ENCODE data around the gene TMEM100.

Gene TMEM100

DNA sequence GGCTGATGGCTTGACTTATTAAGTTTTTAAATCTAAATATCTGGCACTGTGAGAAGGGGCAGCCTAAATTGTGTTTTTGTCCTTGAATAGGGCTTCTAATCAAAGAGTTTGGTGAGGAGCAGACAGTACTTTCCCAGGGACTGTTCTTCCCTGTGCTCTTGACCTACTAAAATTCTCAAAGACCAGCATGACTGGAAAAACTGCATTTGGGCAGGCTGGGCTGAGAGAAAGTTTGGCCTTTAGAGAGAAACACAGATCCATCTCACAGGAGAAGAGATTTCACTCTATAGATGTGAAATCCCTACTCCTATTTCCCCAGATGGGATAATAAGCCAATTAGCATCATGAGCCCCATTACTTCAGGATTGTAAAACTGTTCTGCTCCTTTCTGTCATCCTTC, 35.5 kb upstream of the TMEM100 start:
- no peaks in the 10 kb centered on the region for H3K36me3 ChIP-seq (ENCODE audit: control insufficient read depth, insufficient read depth, low read length)
- H3K4me1 ChIP-seq (ENCODE audit: control insufficient read depth, insufficient read depth, low read length), result 0 out of 2 replicates have a peak, but pooled peaks cover 8% of the 10 kb centered on the region
- H3K9ac ChIP-seq (ENCODE audit: low read depth, low read length), result no peak overlapping the region

DNA sequence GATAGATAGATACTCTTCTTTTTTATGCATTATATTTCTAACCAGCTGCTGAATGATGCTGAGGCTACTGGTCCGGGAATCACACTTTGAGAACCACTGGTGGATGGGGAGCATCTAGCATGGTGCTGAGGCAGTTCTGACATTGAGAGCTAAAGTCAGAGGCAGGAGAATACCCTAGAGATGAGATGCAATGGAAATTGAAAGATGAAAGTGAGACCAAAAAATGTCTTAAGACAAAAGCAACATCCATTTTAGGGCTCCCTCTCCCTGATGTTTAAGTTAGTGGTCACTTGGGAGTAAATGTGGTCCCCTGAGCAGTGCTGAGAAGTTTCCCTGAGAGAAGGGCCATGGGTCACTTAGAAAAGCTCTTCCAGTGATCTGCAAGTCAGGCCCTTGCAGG, 35.0 kb upstream of the TMEM100 start:
- Histone ChIP-seq H3K27me3 (ENCODE audit: control insufficient read depth, insufficient read depth, low read length) (no peaks in the 10 kb centered on the region), H3K9me3 (ENCODE audit: control insufficient read depth, insufficient read depth, low read length) (no peaks in the 10 kb centered on the region), H3K4me1 (ENCODE audit: control insufficient read depth, insufficient read depth, low read length) (0 out of 2 replicates have a peak, but pooled peaks cover 8% of the 10 kb centered on the region), H3K4me3 (ENCODE audit: low read depth, low read length) (no peak overlapping the region), H3K9ac (ENCODE audit: low read depth, low read length) (no peak overlapping the region), H3K36me3 (ENCODE audit: control insufficient read depth, insufficient read depth, low read length) (no peaks in the 10 kb centered on the region), H3K27ac (ENCODE audit: low read depth, low read length) (no peak overlapping the region)

More for the DNA sequence above, 35.5 kb upstream of the TMEM100 start:
- no peaks in the 10 kb centered on the region for H3K9me3 ChIP-seq (ENCODE audit: control insufficient read depth, insufficient read depth, low read length)
- H3K4me3 ChIP-seq (ENCODE audit: low read depth, low read length), result no peak overlapping the region
- no peaks in the 10 kb centered on the region for H3K27me3 ChIP-seq (ENCODE audit: control insufficient read depth, insufficient read depth, low read length)
- H3K27ac ChIP-seq (ENCODE audit: low read depth, low read length), result no peak overlapping the region

DNA sequence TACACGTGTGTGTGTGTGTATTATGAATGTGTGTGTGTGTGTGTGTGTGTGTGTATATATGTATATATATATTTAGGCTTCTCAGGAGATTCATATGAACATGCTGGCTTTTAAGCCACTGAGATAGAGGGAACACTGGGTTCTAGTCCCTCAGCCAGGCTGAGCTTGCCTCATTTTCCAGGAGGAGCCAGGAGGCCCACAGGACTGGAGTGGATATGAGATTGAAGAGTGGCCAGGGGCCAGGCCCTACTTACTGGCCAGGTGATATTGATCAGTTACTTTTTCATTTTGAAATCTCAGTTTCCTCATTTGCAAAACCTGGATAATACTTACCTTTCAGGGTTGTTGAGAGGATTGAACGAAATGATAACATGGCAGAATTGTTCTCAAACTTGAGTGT, 34.0 kb upstream of the TMEM100 start:
- no peaks in the 10 kb centered on the region for H3K36me3 ChIP-seq (ENCODE audit: control insufficient read depth, insufficient read depth, low read length)

DNA sequence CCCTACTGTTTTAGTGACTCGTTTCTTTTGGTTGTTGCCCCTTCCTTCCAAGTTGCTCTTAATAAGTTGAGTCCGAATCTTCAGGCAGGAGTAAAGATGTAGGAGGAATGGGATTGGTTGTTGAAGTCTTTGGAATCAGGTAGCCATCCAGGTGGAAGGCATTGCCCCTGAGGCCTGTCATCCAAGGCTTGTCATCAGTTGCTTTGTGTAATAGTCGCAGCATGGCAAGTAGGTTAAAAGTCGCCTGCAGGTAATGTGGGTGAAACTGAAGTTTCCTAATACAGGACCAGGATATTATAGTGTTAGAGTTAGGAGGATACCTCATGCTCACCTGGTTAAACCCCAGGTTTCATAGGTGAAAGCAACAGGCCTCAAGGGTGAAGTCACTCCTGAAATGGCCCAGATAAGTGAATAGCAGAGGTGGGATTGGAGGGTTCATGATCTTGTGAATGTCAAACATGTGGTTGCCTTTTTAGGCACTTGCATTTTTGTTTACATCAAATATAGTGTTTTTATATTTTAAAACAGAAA, 29.1 kb upstream of the TMEM100 start:
- no peaks in the 10 kb centered on the region for H3K36me3 ChIP-seq (ENCODE audit: control insufficient read depth, insufficient read depth, low read length)
- no peaks in the 10 kb centered on the region for H3K9me3 ChIP-seq (ENCODE audit: control insufficient read depth, insufficient read depth, low read length)
- peaks cover 9% of the 10 kb centered on the region for H3K4me1 ChIP-seq (ENCODE audit: control insufficient read depth, insufficient read depth, low read length)
- no peaks in the 10 kb centered on the region for H3K27me3 ChIP-seq (ENCODE audit: control insufficient read depth, insufficient read depth, low read length)
- peak overlapping the region; percentile 81 for H3K4me3 ChIP-seq (ENCODE audit: low read depth, low read length)
- H3K27ac ChIP-seq (ENCODE audit: low read depth, low read length), result peak overlapping the region; percentile 87
- 0 out of 2 replicates have a peak overlapping the region, but pooled peaks have one; percentile 70 for H3K9ac ChIP-seq (ENCODE audit: low read depth, low read length)

More for the DNA sequence above, 34.0 kb upstream of the TMEM100 start:
- H3K9ac ChIP-seq (ENCODE audit: low read depth, low read length), result no peak overlapping the region
- H3K4me3 ChIP-seq (ENCODE audit: low read depth, low read length), result no peak overlapping the region
- no peaks in the 10 kb centered on the region for H3K27me3 ChIP-seq (ENCODE audit: control insufficient read depth, insufficient read depth, low read length)
- H3K4me1 ChIP-seq (ENCODE audit: control insufficient read depth, insufficient read depth, low read length), result peaks cover 11% of the 10 kb centered on the region
- H3K27ac ChIP-seq (ENCODE audit: low read depth, low read length), result no peak overlapping the region
- H3K9me3 ChIP-seq (ENCODE audit: control insufficient read depth, insufficient read depth, low read length), result no peaks in the 10 kb centered on the region

DNA sequence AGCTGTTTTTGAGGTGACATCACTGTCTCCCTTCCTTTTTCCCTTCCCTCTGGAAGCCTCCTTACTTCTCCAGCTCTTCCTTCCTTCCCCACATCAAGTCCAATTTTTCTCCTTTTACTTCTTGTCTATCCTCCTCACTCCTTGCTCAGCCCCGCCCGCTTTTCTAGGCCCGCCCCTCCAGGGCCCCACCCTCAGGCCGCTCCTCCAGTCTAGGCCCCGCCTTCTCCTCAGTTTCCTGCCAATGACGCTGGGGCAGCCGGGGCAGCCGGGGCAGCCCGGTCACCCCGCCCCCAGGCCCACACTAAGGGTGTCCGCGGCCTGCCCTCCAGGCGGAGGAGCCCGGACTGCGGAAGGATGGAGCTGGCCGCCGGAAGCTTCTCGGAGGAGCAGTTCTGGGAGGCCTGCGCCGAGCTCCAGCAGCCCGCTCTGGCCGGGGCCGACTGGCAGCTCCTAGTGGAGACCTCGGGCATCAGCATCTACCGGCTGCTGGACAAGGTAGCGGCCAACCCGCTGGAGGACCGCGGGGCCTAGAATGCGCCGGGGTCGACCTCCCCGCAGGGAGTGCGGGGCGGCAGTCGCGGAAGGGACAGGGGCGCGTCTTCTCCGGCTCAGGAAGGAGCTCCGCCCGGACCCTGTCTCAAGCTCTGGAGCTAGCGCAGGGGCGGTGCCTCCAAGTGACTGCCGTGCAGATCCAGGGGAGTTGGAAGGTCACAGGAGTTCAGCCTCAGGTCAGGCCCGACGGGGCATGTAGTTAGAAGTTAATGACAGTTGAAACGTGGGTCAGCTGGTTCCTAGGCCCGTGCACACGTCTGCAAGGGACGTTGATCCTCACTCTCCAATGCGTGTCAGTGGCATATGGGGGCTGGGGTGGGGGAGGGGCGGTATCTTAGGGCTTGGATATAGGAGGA, 28.3 kb upstream of the TMEM100 start, which contains the start of gene PCTP:
Gene PCTP, plus strand, starts transcription at position 302 of the 908 bp plus-strand sequence. Its CDS starts 53 bp downstream, at position 355.
- Histone ChIP-seq H3K4me3 (ENCODE audit: low read depth, low read length) (peak within 1 kb of the TSS; percentile 81), H3K4me1 (ENCODE audit: control insufficient read depth, insufficient read depth, low read length) (peaks cover 9% of the 10 kb centered on the region), H3K9ac (ENCODE audit: low read depth, low read length) (peak within 1 kb of the TSS; percentile 70), H3K27ac (ENCODE audit: low read depth, low read length) (peak within 1 kb of the TSS; percentile 87), H3K9me3 (ENCODE audit: control insufficient read depth, insufficient read depth, low read length) (no peaks in the 10 kb centered on the region), H3K27me3 (ENCODE audit: control insufficient read depth, insufficient read depth, low read length) (no peaks in the 10 kb centered on the region), H3K36me3 (ENCODE audit: control insufficient read depth, insufficient read depth, low read length) (no peaks in the 10 kb centered on the region)

DNA sequence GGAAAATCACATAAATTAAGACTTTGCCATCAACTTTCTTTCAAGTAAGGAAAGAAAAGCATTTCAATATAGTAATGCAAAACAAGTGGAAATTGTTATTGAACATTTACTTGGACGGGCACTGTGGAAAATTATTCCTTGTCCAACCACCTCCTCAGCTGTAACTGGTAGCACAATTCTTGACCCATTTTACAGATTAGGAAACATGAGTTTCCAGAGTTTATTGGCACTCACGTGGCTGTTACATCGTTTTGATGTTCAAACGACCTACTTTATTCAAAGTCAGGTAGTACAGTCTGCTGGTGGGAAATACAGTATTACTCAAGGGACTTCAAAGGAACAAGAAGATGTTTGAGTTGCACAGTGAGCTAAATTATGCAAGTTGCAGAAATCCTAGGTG, 27.3 kb upstream of the TMEM100 start:
- Histone ChIP-seq H3K36me3 (ENCODE audit: control insufficient read depth, insufficient read depth, low read length) (no peaks in the 10 kb centered on the region), H3K9me3 (ENCODE audit: control insufficient read depth, insufficient read depth, low read length) (no peaks in the 10 kb centered on the region), H3K9ac (ENCODE audit: low read depth, low read length) (no peak overlapping the region), H3K4me1 (ENCODE audit: control insufficient read depth, insufficient read depth, low read length) (peaks cover 9% of the 10 kb centered on the region), H3K27ac (ENCODE audit: low read depth, low read length) (no peak overlapping the region), H3K4me3 (ENCODE audit: low read depth, low read length) (no peak overlapping the region), H3K27me3 (ENCODE audit: control insufficient read depth, insufficient read depth, low read length) (no peaks in the 10 kb centered on the region)

DNA sequence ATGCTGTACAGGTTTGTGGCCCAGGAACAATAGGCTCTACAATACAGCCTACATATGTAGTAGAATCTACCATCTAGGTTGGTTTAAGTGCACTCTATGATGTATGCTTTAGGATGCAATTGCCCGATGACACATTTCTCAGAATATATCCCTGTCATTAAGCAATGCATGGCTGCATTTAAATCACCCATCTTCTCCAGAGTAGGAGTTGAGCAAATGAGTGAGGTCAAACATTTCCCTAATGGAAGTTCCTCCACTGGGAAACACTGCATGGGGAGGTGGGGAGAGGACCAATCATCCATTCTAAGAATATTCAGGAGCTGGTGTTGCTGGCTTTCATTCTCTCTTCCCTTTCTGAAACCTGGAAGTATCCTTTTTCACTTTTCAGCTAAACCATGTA, 26.2 kb upstream of the TMEM100 start:
- Histone ChIP-seq H3K27me3 (ENCODE audit: control insufficient read depth, insufficient read depth, low read length) (no peaks in the 10 kb centered on the region), H3K4me3 (ENCODE audit: low read depth, low read length) (no peak overlapping the region), H3K27ac (ENCODE audit: low read depth, low read length) (no peak overlapping the region), H3K9me3 (ENCODE audit: control insufficient read depth, insufficient read depth, low read length) (no peaks in the 10 kb centered on the region), H3K36me3 (ENCODE audit: control insufficient read depth, insufficient read depth, low read length) (no peaks in the 10 kb centered on the region), H3K9ac (ENCODE audit: low read depth, low read length) (no peak overlapping the region), H3K4me1 (ENCODE audit: control insufficient read depth, insufficient read depth, low read length) (peaks cover 9% of the 10 kb centered on the region)

DNA sequence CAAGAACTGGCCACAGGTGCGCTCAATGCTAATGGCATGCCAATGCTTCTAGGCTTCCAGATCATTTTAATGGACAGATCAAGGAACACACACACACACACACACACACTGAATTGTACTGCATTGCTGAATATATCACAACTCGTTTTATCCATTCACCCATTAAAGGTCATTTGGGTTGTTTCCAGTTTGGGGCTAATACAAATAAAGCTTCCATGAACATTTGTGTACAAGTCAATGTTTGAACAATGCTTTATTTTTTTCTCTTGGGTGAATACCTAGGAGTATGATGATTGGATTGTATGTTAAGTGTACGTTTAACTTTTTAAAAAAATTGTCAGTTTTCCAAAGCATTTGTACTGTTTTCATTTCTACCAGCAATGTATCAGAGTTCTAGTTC, 24.5 kb upstream of the TMEM100 start:
- Histone ChIP-seq H3K27me3 (ENCODE audit: control insufficient read depth, insufficient read depth, low read length) (no peaks in the 10 kb centered on the region), H3K9ac (ENCODE audit: low read depth, low read length) (no peak overlapping the region), H3K9me3 (ENCODE audit: control insufficient read depth, insufficient read depth, low read length) (no peaks in the 10 kb centered on the region), H3K4me3 (ENCODE audit: low read depth, low read length) (no peak overlapping the region), H3K4me1 (ENCODE audit: control insufficient read depth, insufficient read depth, low read length) (peaks cover 9% of the 10 kb centered on the region), H3K27ac (ENCODE audit: low read depth, low read length) (no peak overlapping the region), H3K36me3 (ENCODE audit: control insufficient read depth, insufficient read depth, low read length) (no peaks in the 10 kb centered on the region)

DNA sequence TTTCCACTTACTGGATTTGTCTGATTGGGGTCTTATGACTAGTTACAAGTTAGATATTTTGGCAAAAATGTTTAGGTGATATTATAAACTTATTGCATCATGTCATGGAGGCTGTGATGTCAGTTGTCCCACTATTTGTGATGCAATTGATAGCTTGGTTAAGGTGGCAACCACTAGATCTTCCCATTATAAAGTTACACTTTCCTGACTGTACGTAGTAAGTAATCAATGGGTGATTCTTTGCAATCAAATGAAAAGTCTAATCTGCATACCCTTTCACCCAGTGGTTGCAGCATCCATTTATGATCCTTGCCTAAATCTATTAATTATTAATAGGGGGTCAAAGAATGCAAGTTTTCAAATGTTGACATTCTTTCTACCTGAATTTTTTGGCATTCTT, 23.8 kb upstream of the TMEM100 start:
- Histone ChIP-seq H3K27ac (ENCODE audit: low read depth, low read length) (no peak overlapping the region), H3K9ac (ENCODE audit: low read depth, low read length) (no peak overlapping the region), H3K36me3 (ENCODE audit: control insufficient read depth, insufficient read depth, low read length) (no peaks in the 10 kb centered on the region), H3K27me3 (ENCODE audit: control insufficient read depth, insufficient read depth, low read length) (no peaks in the 10 kb centered on the region), H3K4me3 (ENCODE audit: low read depth, low read length) (no peak overlapping the region), H3K9me3 (ENCODE audit: control insufficient read depth, insufficient read depth, low read length) (no peaks in the 10 kb centered on the region), H3K4me1 (ENCODE audit: control insufficient read depth, insufficient read depth, low read length) (peaks cover 4% of the 10 kb centered on the region; the same call in 1 of the 2 replicates)

DNA sequence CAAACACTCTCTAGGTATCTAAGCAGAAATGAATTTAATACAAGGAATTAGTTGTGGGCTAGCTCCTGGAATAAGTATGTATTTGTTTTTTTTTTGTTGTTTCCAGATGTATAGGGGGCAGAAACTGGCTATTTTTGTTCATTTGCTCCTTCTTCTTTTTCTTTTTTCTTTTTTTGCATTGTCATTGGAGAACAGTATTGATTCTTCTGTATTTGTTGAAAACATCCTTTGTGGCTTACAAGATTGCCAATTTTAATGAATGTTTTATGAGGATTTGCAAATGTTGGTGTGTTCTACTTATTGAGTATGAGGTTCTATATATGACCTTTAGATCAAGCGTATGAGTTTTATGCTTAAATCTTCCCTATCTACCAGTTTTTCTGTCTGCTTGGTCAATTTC, 22.6 kb upstream of the TMEM100 start:
- no peak overlapping the region for H3K9ac ChIP-seq (ENCODE audit: low read depth, low read length)

DNA sequence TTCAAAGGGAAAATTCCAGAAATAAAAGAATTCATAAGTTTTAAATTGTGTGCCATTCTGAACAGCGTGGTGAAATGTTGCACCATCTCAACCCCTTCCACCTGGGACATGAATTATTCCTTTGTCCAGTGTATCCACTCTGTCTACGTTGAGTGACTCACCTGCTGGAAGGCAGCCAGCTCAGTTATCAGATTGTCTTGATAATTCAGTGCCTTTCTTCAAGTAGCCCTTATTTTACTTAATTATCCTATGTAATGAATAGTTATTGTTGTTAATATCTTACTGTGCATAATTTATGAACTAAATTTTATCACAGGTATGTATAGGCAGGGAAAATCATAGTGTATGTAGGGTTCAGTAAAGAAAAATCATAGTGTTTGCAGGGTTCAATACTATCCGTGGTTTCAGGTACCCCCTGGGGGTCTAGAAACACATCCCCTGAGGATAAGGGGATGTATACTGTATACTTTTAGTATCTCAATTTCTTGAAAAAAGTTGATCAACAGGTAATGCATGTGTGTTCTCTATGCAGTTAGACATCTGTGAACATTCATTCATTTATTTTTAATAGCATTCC, 20.5 kb upstream of the TMEM100 start:
- H3K27me3 ChIP-seq (ENCODE audit: control insufficient read depth, insufficient read depth, low read length), result no peaks in the 10 kb centered on the region
- H3K9ac ChIP-seq (ENCODE audit: low read depth, low read length), result no peak overlapping the region
- no peak overlapping the region for H3K27ac ChIP-seq (ENCODE audit: low read depth, low read length)
- no peaks in the 10 kb centered on the region for H3K36me3 ChIP-seq (ENCODE audit: control insufficient read depth, insufficient read depth, low read length)
- no peak overlapping the region for H3K4me3 ChIP-seq (ENCODE audit: low read depth, low read length)
- no peaks in the 10 kb centered on the region for H3K9me3 ChIP-seq (ENCODE audit: control insufficient read depth, insufficient read depth, low read length)
- H3K4me1 ChIP-seq (ENCODE audit: control insufficient read depth, insufficient read depth, low read length), result no peaks in the 10 kb centered on the region

More for the DNA sequence above, 22.6 kb upstream of the TMEM100 start:
- Histone ChIP-seq H3K36me3 (ENCODE audit: control insufficient read depth, insufficient read depth, low read length) (no peaks in the 10 kb centered on the region), H3K27ac (ENCODE audit: low read depth, low read length) (no peak overlapping the region), H3K4me3 (ENCODE audit: low read depth, low read length) (no peak overlapping the region), H3K9me3 (ENCODE audit: control insufficient read depth, insufficient read depth, low read length) (no peaks in the 10 kb centered on the region), H3K4me1 (ENCODE audit: control insufficient read depth, insufficient read depth, low read length) (no peaks in the 10 kb centered on the region), H3K27me3 (ENCODE audit: control insufficient read depth, insufficient read depth, low read length) (no peaks in the 10 kb centered on the region)
